Measurements from ENCODE around the gene CNNM4. TPM values are rescaled to one million over a fixed set of nuclear protein-coding genes. Genes with fewer than 3 reads are reported as not detected.

Gene CNNM4
- polyA plus RNA-seq (7.2 and 7.5 TPM in 2 replicates), polyA minus RNA-seq (10.5 and 11.0 TPM in 2 replicates)

- peak within 1 kb of the TSS; percentile 76 for H3K4me2 ChIP-seq (ENCODE audit: low read length)
- peak within 1 kb of the TSS; percentile 62 for H3K9ac ChIP-seq (ENCODE audit: low read length)
- H3K9me2 ChIP-seq (ENCODE audit: insufficient read depth, low read length), result no peaks in the 10 kb centered on the region
- H4K20me1 ChIP-seq (ENCODE audit: insufficient read depth), result no peaks in the 10 kb centered on the region
- TF ChIP-seq POLR2AphosphoS5 (IDR thresholded peaks at IDR 0.05), result peak; percentile 15
- TF ChIP-seq, protein P1, sequence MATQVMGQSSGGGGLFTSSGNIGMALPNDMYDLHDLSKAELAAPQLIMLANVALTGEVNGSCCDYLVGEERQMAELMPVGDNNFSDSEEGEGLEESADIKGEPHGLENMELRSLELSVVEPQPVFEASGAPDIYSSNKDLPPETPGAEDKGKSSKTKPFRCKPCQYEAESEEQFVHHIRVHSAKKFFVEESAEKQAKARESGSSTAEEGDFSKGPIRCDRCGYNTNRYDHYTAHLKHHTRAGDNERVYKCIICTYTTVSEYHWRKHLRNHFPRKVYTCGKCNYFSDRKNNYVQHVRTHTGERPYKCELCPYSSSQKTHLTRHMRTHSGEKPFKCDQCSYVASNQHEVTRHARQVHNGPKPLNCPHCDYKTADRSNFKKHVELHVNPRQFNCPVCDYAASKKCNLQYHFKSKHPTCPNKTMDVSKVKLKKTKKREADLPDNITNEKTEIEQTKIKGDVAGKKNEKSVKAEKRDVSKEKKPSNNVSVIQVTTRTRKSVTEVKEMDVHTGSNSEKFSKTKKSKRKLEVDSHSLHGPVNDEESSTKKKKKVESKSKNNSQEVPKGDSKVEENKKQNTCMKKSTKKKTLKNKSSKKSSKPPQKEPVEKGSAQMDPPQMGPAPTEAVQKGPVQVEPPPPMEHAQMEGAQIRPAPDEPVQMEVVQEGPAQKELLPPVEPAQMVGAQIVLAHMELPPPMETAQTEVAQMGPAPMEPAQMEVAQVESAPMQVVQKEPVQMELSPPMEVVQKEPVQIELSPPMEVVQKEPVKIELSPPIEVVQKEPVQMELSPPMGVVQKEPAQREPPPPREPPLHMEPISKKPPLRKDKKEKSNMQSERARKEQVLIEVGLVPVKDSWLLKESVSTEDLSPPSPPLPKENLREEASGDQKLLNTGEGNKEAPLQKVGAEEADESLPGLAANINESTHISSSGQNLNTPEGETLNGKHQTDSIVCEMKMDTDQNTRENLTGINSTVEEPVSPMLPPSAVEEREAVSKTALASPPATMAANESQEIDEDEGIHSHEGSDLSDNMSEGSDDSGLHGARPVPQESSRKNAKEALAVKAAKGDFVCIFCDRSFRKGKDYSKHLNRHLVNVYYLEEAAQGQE (IDR thresholded peaks at IDR 0.05; ENCODE audit: borderline replicate concordance), result peak; percentile 46
- no peak for TF ChIP-seq CTCF (IDR thresholded peaks at IDR 0.05; ENCODE audit: poor library complexity, severe bottlenecking)
- peak; percentile 81 for TF ChIP-seq MXI1 (conservative IDR thresholded peaks at IDR 0.05; ENCODE audit: poor library complexity, severe bottlenecking)
- no peaks in the 10 kb centered on the region for H3K27me3 ChIP-seq (ENCODE audit: insufficient read depth, low read depth, low read length)
- no peaks in the 10 kb centered on the region for H3K79me2 ChIP-seq (replicated peaks; ENCODE audit: insufficient read depth, low read length)
- peak within 1 kb of the TSS; percentile 53 for H3K27ac ChIP-seq (ENCODE audit: low read length)
- no peaks in the 10 kb centered on the region for H3F3A ChIP-seq (ENCODE audit: insufficient read depth, low read length, poor library complexity, severe bottlenecking)
- peak within 1 kb of the TSS; percentile 80 for H3K4me3 ChIP-seq (ENCODE audit: low read length)
- H2AFZ ChIP-seq (ENCODE audit: low read depth, low read length), result peak within 1 kb of the TSS; percentile 94
- no peaks in the 10 kb centered on the region for H3K9me3 ChIP-seq (ENCODE audit: low read length)
- no peaks in the 10 kb centered on the region for H3K36me3 ChIP-seq (ENCODE audit: insufficient read depth, low read length)
Observed at GRCh38 chr2:96760036-96760985, at the start of gene CNNM4. CNNM4 (plus strand) TSS chr2:96760902; CDS start chr2:96761000, 98 bp downstream.

DNA sequence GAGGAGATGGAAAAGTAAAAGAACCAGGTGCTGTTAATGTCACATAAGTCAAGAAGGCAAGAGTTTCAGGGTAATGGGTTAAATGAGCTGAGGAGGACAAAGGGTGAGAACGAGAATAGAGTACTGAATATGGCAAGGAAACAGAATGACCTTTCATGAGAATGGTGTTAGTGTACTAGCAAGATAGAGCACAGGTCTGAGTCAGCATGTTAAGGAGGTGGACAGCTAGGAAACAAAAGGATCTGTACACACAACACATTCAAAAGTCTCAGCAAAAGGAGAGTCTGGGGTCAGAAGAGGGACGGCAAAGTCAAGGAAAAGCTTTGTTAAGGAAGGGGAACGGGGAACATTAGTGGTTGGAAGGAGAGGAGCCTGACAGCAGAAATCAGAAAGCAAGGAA is 49.7 kb upstream of the CNNM4 start:
- no peak overlapping the region for H3K27ac ChIP-seq (ENCODE audit: low read length)
- H3K4me3 ChIP-seq (ENCODE audit: low read length), result no peak overlapping the region
- H3K4me2 ChIP-seq (ENCODE audit: low read length), result no peak overlapping the region
- H3K79me2 ChIP-seq (replicated peaks; ENCODE audit: insufficient read depth, low read length), result no peaks in the 10 kb centered on the region
- H3K9me2 ChIP-seq (ENCODE audit: insufficient read depth, low read length), result no peaks in the 10 kb centered on the region
- no peaks in the 10 kb centered on the region for H3F3A ChIP-seq (ENCODE audit: insufficient read depth, low read length, poor library complexity, severe bottlenecking)
- H3K36me3 ChIP-seq (ENCODE audit: insufficient read depth, low read length), result peaks cover 26% of the 10 kb centered on the region
- H4K20me1 ChIP-seq (ENCODE audit: insufficient read depth), result no peaks in the 10 kb centered on the region
- H3K9ac ChIP-seq (ENCODE audit: low read length), result no peak overlapping the region
- no peaks in the 10 kb centered on the region for H3K27me3 ChIP-seq (ENCODE audit: insufficient read depth, low read depth, low read length)
- no peak overlapping the region for H2AFZ ChIP-seq (ENCODE audit: low read depth, low read length)
- peaks cover 3% of the 10 kb centered on the region for H3K9me3 ChIP-seq (ENCODE audit: low read length)
- TF ChIP-seq TAF1 (IDR thresholded peaks at IDR 0.05; ENCODE audit: low read depth) (no peak), RAD21 (conservative IDR thresholded peaks at IDR 0.05) (no peak), MXI1 (conservative IDR thresholded peaks at IDR 0.05; ENCODE audit: poor library complexity, severe bottlenecking) (no peak), EP300 (conservative IDR thresholded peaks at IDR 0.05; ENCODE audit: poor library complexity, severe bottlenecking) (no peak), EZH2 (IDR thresholded peaks at IDR 0.05; ENCODE audit: borderline replicate concordance, insufficient read depth, low read length, poor library complexity, severe bottlenecking) (no peak), POLR2AphosphoS5 (IDR thresholded peaks at IDR 0.05) (no peak), SMC3 (conservative IDR thresholded peaks at IDR 0.05; ENCODE audit: poor library complexity) (no peak), CTCF (IDR thresholded peaks at IDR 0.05; ENCODE audit: poor library complexity, severe bottlenecking) (no peak)
- TF ChIP-seq, protein P1 (IDR thresholded peaks at IDR 0.05; ENCODE audit: borderline replicate concordance), result no peak
